HCT116 (cell line): ENCODE results near the gene CKMT2. TPM values are rescaled to one million over a fixed set of nuclear protein-coding genes. Genes with fewer than 3 reads are reported as not detected.
A peak's percentile ranks its signal among the peaks of the same experiment; 100 is the strongest.
"Not testable (repeated sequence)": the region's sequence is repeated elsewhere in the genome, so short reads cannot be mapped to it uniquely, and the experiment has no call there.

Source experiments
- ATAC-seq: fragments of 200-7000 bp; cut with Tn5 transposase; 2 replicates; pipeline ENCODE4 v1.9.1; 2020; ENCODE audit warnings: mild to moderate bottlenecking, moderate library complexity
- BruUV-seq: library from RNA; stranded (reverse); fragments of 400-500 nt; replicated peaks from 2 replicates; lab custom pipeline; 2021; lab: Mats Ljungman, UMichigan
- CTCF ChIA-PET: fragments of 300-600 bp; sonication (Branson Sonifier 250); formaldehyde crosslinking; loops from one replicate; lab custom pipeline; 2021; ENCODE audit warnings: antibody characterized with exemption; lab: Charles Lee
- POLR2A ChIA-PET: fragments of 300-600, 350-600 bp; sonication (Branson Sonifier 250); formaldehyde crosslinking; loops from one replicate; lab custom pipeline; 2021; ENCODE audit warnings: antibody characterized with exemption; lab: Charles Lee
- RAD21 ChIA-PET, 2 experiments: fragments of 300-600 bp; sonication (Branson Sonifier 250); formaldehyde crosslinking; loops; one replicate each; lab custom pipeline; 2023; ENCODE audit warnings: low total read pairs in 2 of 2; ENCODE audit not compliant: uncharacterized antibody in 2 of 2, unreplicated experiment in 2 of 2, low non-redundant PET in 1 of 2; lab: Charles Lee
- DNase-seq: peaks from one replicate; pipeline ENCODE4 v3.0.0-alpha.2; 2010; ENCODE audit warnings: low read depth, low spot score
- H2AFZ ChIP-seq: fragments of 200-600 bp; shearing (Covaris generic), sonication (generic); 2 replicates; pipeline ENCODE4 v1.6.1; 2017; ENCODE audit warnings: low read depth, mixed run types, mixed read lengths, antibody characterized with exemption, low read length; ENCODE audit not compliant: poor library complexity, severe bottlenecking
- H3K27ac ChIP-seq: 2 replicates; pipeline ENCODE4 v1.5.1; 2012; ENCODE audit warnings: low read depth, low read length
- H3K27me3 ChIP-seq: fragments of 200-600 bp; sonication (generic); 2 replicates; pipeline ENCODE4 v1.6.1; 2016; ENCODE audit warnings: mixed run types, low read length, mixed read lengths; ENCODE audit not compliant: insufficient read depth
- H3K36me3 ChIP-seq, 2 experiments: fragments of 200-500 bp in 1 of 2; fragments of 200-600 bp in 1 of 2; sonication (Bioruptor generic) in 1 of 2; sonication (generic) in 1 of 2; 2 replicates each; pipeline versions ENCODE4 v1.5.1 to v1.6.1; 2014 to 2016; ENCODE audit warnings: low read length in 2 of 2, inconsistent platforms in 1 of 2, mixed read lengths in 1 of 2, mixed run types in 1 of 2; ENCODE audit not compliant: insufficient read depth in 2 of 2, control insufficient read depth in 1 of 2
- H3K4me1 ChIP-seq, 2 experiments: fragments of 200-600 bp in 1 of 2; sonication (generic) in 1 of 2; 2 replicates each; pipeline versions ENCODE4 v1.5.1 to v1.6.1; 2012 to 2017; ENCODE audit warnings: low read length in 2 of 2, inconsistent platforms in 1 of 2, mild to moderate bottlenecking in 1 of 2, mixed read lengths in 1 of 2, mixed run types in 1 of 2, moderate library complexity in 1 of 2; ENCODE audit not compliant: insufficient read depth in 2 of 2, control insufficient read depth in 1 of 2
- H3K4me2 ChIP-seq: fragments of 200-600 bp; sonication (generic); 2 replicates; pipeline ENCODE4 v1.6.1; 2017; ENCODE audit warnings: mixed run types, low read length, mixed read lengths
- H3K4me3 ChIP-seq, 2 experiments: fragments of 200-600 bp in 1 of 2; sonication (generic) in 1 of 2; replicated peaks in 1 of 2; 2 replicates each; pipeline ENCODE4 v1.5.1; 2011 to 2016; ENCODE audit warnings: low read length in 2 of 2, control low read depth in 1 of 2, low read depth in 1 of 2, mild to moderate bottlenecking in 1 of 2, mixed read lengths in 1 of 2, mixed run types in 1 of 2
- H3K79me2 ChIP-seq: fragments of 200-600 bp; sonication (generic); 2 replicates; pipeline ENCODE4 v1.6.1; 2017; ENCODE audit warnings: mild to moderate bottlenecking, mixed run types, low read length, moderate library complexity, mixed read lengths; ENCODE audit not compliant: insufficient read depth
- H3K9ac ChIP-seq: fragments of 200-600 bp; sonication (generic); 2 replicates; pipeline ENCODE4 v1.6.1; 2016; ENCODE audit warnings: low read length, mixed read lengths
- H3K9me2 ChIP-seq: fragments of 200-600 bp; sonication (generic), shearing (Covaris generic); 2 replicates; pipeline ENCODE4 v1.6.1; 2017; ENCODE audit warnings: mixed run types, mild to moderate bottlenecking, moderate library complexity; ENCODE audit not compliant: insufficient read depth
- H3K9me3 ChIP-seq, 2 experiments: fragments of 200-500 bp in 1 of 2; fragments of 200-600 bp in 1 of 2; sonication (Bioruptor generic) in 1 of 2; sonication (generic) in 1 of 2; 2 replicates each; pipeline ENCODE4 v1.6.1; 2014 to 2017; ENCODE audit warnings: low read length in 2 of 2, mixed read lengths in 2 of 2, inconsistent platforms in 1 of 2, low read depth in 1 of 2, mild to moderate bottlenecking in 1 of 2, mixed run types in 1 of 2, moderate library complexity in 1 of 2; ENCODE audit not compliant: control insufficient read depth in 1 of 2, insufficient read depth in 1 of 2
- H4K20me1 ChIP-seq: fragments of 200-600 bp; sonication (generic), shearing (Covaris generic); 2 replicates; pipeline ENCODE4 v1.6.1; 2017; ENCODE audit warnings: mixed run types, mild to moderate bottlenecking, moderate library complexity; ENCODE audit not compliant: insufficient read depth
- ATF3 ChIP-seq: IDR thresholded peaks from 2 replicates; pipeline ENCODE4 v1.6.1; 2012
- CEBPB ChIP-seq: IDR thresholded peaks from 2 replicates; pipeline ENCODE4 v1.6.1; 2012; ENCODE audit warnings: low read depth
- CTCF ChIP-seq, 3 experiments: fragments of 200-600 bp in 1 of 3; sonication (generic) in 1 of 3; IDR thresholded peaks in 2 of 3; conservative IDR thresholded peaks in 1 of 3; 2 replicates each; pipeline ENCODE4 v1.5.1; 2012 to 2017; ENCODE audit warnings: low read depth in 2 of 3, low read length in 2 of 3, antibody characterized with exemption in 1 of 3, borderline replicate concordance in 1 of 3, control low read depth in 1 of 3, mild to moderate bottlenecking in 1 of 3, mixed read lengths in 1 of 3, mixed run types in 1 of 3, moderate library complexity in 1 of 3; ENCODE audit not compliant: insufficient read depth in 1 of 3
- EGR1 ChIP-seq: IDR thresholded peaks from 2 replicates; pipeline ENCODE4 v1.6.1; 2012; ENCODE audit warnings: low read depth
- ELF1 ChIP-seq: IDR thresholded peaks from 2 replicates; pipeline ENCODE4 v1.6.1; 2012; ENCODE audit warnings: low read depth, borderline replicate concordance
- EZH2 ChIP-seq: fragments of 200-600 bp; sonication (generic); IDR thresholded peaks from 2 replicates; pipeline ENCODE4 v1.6.1; 2017; ENCODE audit warnings: antibody characterized with exemption, mixed run types
- EZH2phosphoT487 ChIP-seq: fragments of 200-600 bp; IDR thresholded peaks from 2 replicates; pipeline ENCODE4 v1.6.1; 2018; ENCODE audit warnings: antibody characterized with exemption, borderline replicate concordance
- FOSL1 ChIP-seq: IDR thresholded peaks from 2 replicates; pipeline ENCODE4 v1.6.1; 2012; ENCODE audit warnings: low read depth
- JUND ChIP-seq: IDR thresholded peaks from 2 replicates; pipeline ENCODE4 v1.6.1; 2012
- MAX ChIP-seq: IDR thresholded peaks from 2 replicates; pipeline ENCODE4 v1.6.1; 2012
- SIN3A ChIP-seq: IDR thresholded peaks from 2 replicates; pipeline ENCODE4 v1.6.1; 2012; ENCODE audit warnings: low read depth
- SRF ChIP-seq: IDR thresholded peaks from 2 replicates; pipeline ENCODE4 v1.6.1; 2012; ENCODE audit warnings: low read depth
- TCF7L2 ChIP-seq: IDR thresholded peaks from 2 replicates; pipeline ENCODE4 v1.7.0; 2011; ENCODE audit warnings: borderline replicate concordance, inconsistent platforms; ENCODE audit not compliant: insufficient read depth, insufficient read length; ENCODE audit errors: extremely low read depth
- ZNF274 ChIP-seq: fragments of 200-500 bp; sonication (Bioruptor generic); IDR thresholded peaks from 2 replicates; pipeline ENCODE4 v1.6.1; 2014; ENCODE audit warnings: mild to moderate bottlenecking, low read depth, low read length, inconsistent platforms
- intact Hi-C: fragments of 100-400 bp; cut with micrococcal nuclease; formaldehyde crosslinking; loops from 2 replicates; pipeline ENCODE4 v1.10.0; 2022
- total RNA-seq: library from RNA; stranded (reverse); gene quantifications from one replicate; pipeline ENCODE4 v1.2.1, GENCODE V29; 2021; ENCODE audit not compliant: unreplicated experiment

CKMT2 gene
- total RNA-seq, 1 experiment from 2014 or later, result not detected

- H3K9ac ChIP-seq, result no peak overlapping the region
- intact Hi-C loops, result no loop called here
- H3K4me2 ChIP-seq, result peak overlapping the region; percentile 17; the same call in 1 of the 2 replicates
- no peak overlapping the region for H3K4me3 ChIP-seq
- ChIA-PET RAD21 (no interaction called here), CTCF (interaction anchor here (1.9 kb wide), 1 partner anchor 29 kb away, joined by 10 read pairs; no protein-coding TSS in a partner anchor), POLR2A (no interaction called here)
- no peaks in the 10 kb centered on the region for H3K9me2 ChIP-seq
- H3K27me3 ChIP-seq, result no peaks in the 10 kb centered on the region
- H3K36me3 ChIP-seq, result no peaks in the 10 kb centered on the region
- peaks cover 24 to 26% of the 10 kb centered on the region in 2 experiments for H3K4me1 ChIP-seq
- no peak overlapping the region for H2AFZ ChIP-seq
- H3K27ac ChIP-seq, result peak overlapping the region; percentile 15; the same call in 1 of the 2 replicates
- no peaks in the 10 kb centered on the region for H4K20me1 ChIP-seq
- DNase-seq, result no peak
- peaks cover 49% of the 10 kb centered on the region for H3K79me2 ChIP-seq
- peak; percentile 6; the same call in 1 of the 2 replicates for ATAC-seq
- TF ChIP-seq ZNF274, result no peak
- no peak for TF ChIP-seq SIN3A
- TF ChIP-seq ATF3, result no peak
- no peak for TF ChIP-seq CTCF (IDR thresholded peaks at IDR 0.05 in 2 of 3, conservative IDR thresholded peaks at IDR 0.05 in 1 of 3; ENCODE audit: borderline replicate concordance in 1 of 3, insufficient read depth in 1 of 3, low read depth in 2 of 3, low read length in 2 of 3)
- no peak for TF ChIP-seq FOSL1
- no peak for TF ChIP-seq MAX
- TF ChIP-seq TCF7L2, result no peak
- no peak for TF ChIP-seq EGR1
- TF ChIP-seq CEBPB, result no peak
- no peak for TF ChIP-seq EZH2phosphoT487
- TF ChIP-seq ELF1, result no peak
- no peak for TF ChIP-seq SRF
- no peak for TF ChIP-seq EZH2
- no peak for TF ChIP-seq JUND
- no peaks in the 10 kb centered on the region for H3K9me3 ChIP-seq
- no TSS peak for BruUV-seq
Observed at GRCh38 chr5:81269751-81270393, 36.8 kb downstream of the CKMT2 start.

- H3K9ac ChIP-seq, H3K27me3 ChIP-seq, H2AFZ ChIP-seq, H3K4me3 ChIP-seq, RAD21 ChIA-PET, H3K9me2 ChIP-seq, H3K9me3 ChIP-seq, H3K27ac ChIP-seq, BruUV-seq, H3K36me3 ChIP-seq, DNase-seq, intact Hi-C loops, H4K20me1 ChIP-seq, POLR2A ChIA-PET: not testable (repeated sequence)
- H3K4me1 ChIP-seq, result peaks cover 24 to 26% of the 10 kb centered on the region in 2 experiments
- ATAC-seq, result peak; percentile 58; the same call in 1 of the 2 replicates
- CTCF ChIA-PET, result interaction anchor here (1.9 kb wide), 1 partner anchor 29 kb away, joined by 10 read pairs; no protein-coding TSS in a partner anchor
- peaks cover 53% of the 10 kb centered on the region for H3K79me2 ChIP-seq
- H3K4me2 ChIP-seq, result 0 out of 2 replicates have a peak overlapping the region, but pooled peaks have one; percentile 17
Observed at GRCh38 chr5:81270394-81271027, 37.4 kb downstream of the CKMT2 start.
